Stomach (tissue), 9 donors: ENCODE data around the gene MARCHF10. TPM values are rescaled to one million over a fixed set of nuclear protein-coding genes. Genes with fewer than 3 reads are reported as not detected.

Experiments
- DNase-seq, 2 donors: peaks; one replicate each; pipeline versions ENCODE4 v3.0.0 to v3.0.0-alpha.2; 2013 to 2019
- H3K27ac ChIP-seq, 5 donors: fragments of 200-600 bp in 4 of 5; sonication (generic) in 4 of 5; one replicate each; pipeline ENCODE4 v1.5.1; 2013 to 2019; ENCODE audit warnings: mild to moderate bottlenecking in 1 of 5, moderate library complexity in 1 of 5
- H3K27me3 ChIP-seq, 3 donors: fragments of 200-600 bp; sonication (generic); one replicate each; pipeline ENCODE4 v1.5.1; 2017 to 2019; ENCODE audit warnings: mixed run types in 1 of 3
- H3K36me3 ChIP-seq, 4 donors: fragments of 200-600 bp; sonication (generic); 1 replicate in 3 of 4; 2 replicates in 1 of 4; pipeline ENCODE4 v1.5.1; 2016 to 2019
- H3K4me1 ChIP-seq, 4 donors: fragments of 200-600 bp; sonication (generic); one replicate each; pipeline ENCODE4 v1.5.1; 2016 to 2019
- H3K4me3 ChIP-seq, 4 donors: fragments of 200-600 bp; sonication (generic) in 3 of 4; one replicate each; pipeline ENCODE4 v1.5.1; 2016 to 2019; ENCODE audit warnings: mild to moderate bottlenecking in 1 of 4
- H3K9me3 ChIP-seq, 4 donors: fragments of 200-600 bp; sonication (generic); one replicate each; pipeline ENCODE4 v1.5.1; 2016 to 2019
- CTCF ChIP-seq, 7 experiments: fragments of 450-650 bp in 4 of 7; fragments of 200-600 bp in 3 of 7; sonication (generic) in 3 of 7; IDR thresholded peaks; one replicate each; pipeline ENCODE4 v1.5.1; 2016 to 2019; ENCODE audit warnings: antibody characterized with exemption in 7 of 7, control low read depth in 2 of 7, mild to moderate bottlenecking in 1 of 7
- EP300 ChIP-seq: sonication (generic); formaldehyde crosslinking; IDR thresholded peaks from one replicate; pipeline ENCODE4 v1.6.1; 2017; ENCODE audit warnings: antibody characterized with exemption
- POLR2A ChIP-seq, 4 donors: fragments of 450-650 bp; IDR thresholded peaks; one replicate each; pipeline ENCODE4 v1.6.1; 2016; ENCODE audit warnings: antibody characterized with exemption in 4 of 4, control low read depth in 2 of 4, mild to moderate bottlenecking in 1 of 4, moderate library complexity in 1 of 4
- POLR2AphosphoS5 ChIP-seq, 3 donors: sonication (generic); formaldehyde crosslinking; IDR thresholded peaks; one replicate each; pipeline ENCODE4 v1.6.1; 2016; ENCODE audit warnings: antibody characterized with exemption in 3 of 3
- WGBS, 5 donors: extraction: QIAGEN DNeasy Blood & Tissue Kit in 3 of 5; methylation state at CpG; one replicate each; pipeline versions ENCODE4 v1.1.5 to v1.1.7; 2013 to 2018; 5-methylcytosine and 5-hydroxymethylcytosine counted together
- intact Hi-C: fragments of 100-400 bp; cut with DNase I; formaldehyde crosslinking; loops from one replicate; pipeline ENCODE4 v1.15.1; 2023; ENCODE audit warnings: low total_unique reads
- polyA plus RNA-seq, 3 donors: library from polyadenylated mRNA; stranded (reverse); fragments of 200-250 nt; gene quantifications; one replicate each; pipeline ENCODE4 v1.2.3, GENCODE V29; 2013
- total RNA-seq, 5 donors: library from RNA; depleted of rRNA; stranded (reverse); fragments of >200 nt; gene quantifications; one replicate each; pipeline versions ENCODE4 v1.1.0 to v1.2.3, GENCODE V29; 2014 to 2016
- donor health status: healthy with polysubstance abuse.
- donor health status: Bipolar disorder and iron deficiency.
- donor health status: healthy.

The MARCHF10 gene
- total and polyA plus RNA-seq, 8 donors = 0.31 to 0.89 TPM; not detected in 6

- no peak for DNase-seq
- no peaks in the 10 kb centered on the region for H3K9me3 ChIP-seq
- intact Hi-C loops = no loop called here
- TF ChIP-seq CTCF (IDR thresholded peaks at IDR 0.05) (no peak), EP300 (no peak), POLR2AphosphoS5 (IDR thresholded peaks at IDR 0.05) (no peak), POLR2A (IDR thresholded peaks at IDR 0.05) (no peak)
- peaks cover 0 to 13% (median 0%) of the 10 kb centered on the region in 3 donors for H3K27me3 ChIP-seq
- no peak overlapping the region for H3K27ac ChIP-seq
- H3K36me3 ChIP-seq = no peaks in the 10 kb centered on the region
- peaks cover 0 to 9% (median 5%) of the 10 kb centered on the region in 4 donors for H3K4me1 ChIP-seq
- H3K4me3 ChIP-seq = no peak overlapping the region
Measured at GRCh38 chr17:62797959-62798358, 10.2 kb downstream of the MARCHF10 start.

GRCh38 chr17:62796291-62796690, 11.8 kb downstream of the MARCHF10 start:
- DNase-seq = no peak
- no peak for TF ChIP-seq POLR2AphosphoS5 (IDR thresholded peaks at IDR 0.05)
- TF ChIP-seq EP300 = no peak
- TF ChIP-seq POLR2A (IDR thresholded peaks at IDR 0.05) = no peak
- TF ChIP-seq CTCF (IDR thresholded peaks at IDR 0.05) = no peak
- Histone ChIP-seq H3K27me3 (no peaks in the 10 kb centered on the region), H3K27ac (no peak overlapping the region), H3K4me1 (peaks cover 0 to 9% (median 5%) of the 10 kb centered on the region in 4 donors), H3K9me3 (no peaks in the 10 kb centered on the region), H3K4me3 (no peak overlapping the region), H3K36me3 (no peaks in the 10 kb centered on the region)
- 87 to 100% (median 89%) methylated on average over 1 of the region's 1 CpG for WGBS, 5 donors
- intact Hi-C loops = no loop called here

- Histone ChIP-seq H3K9me3 (no peaks in the 10 kb centered on the region), H3K27ac (no peak overlapping the region), H3K27me3 (no peaks in the 10 kb centered on the region), H3K4me3 (no peak overlapping the region), H3K36me3 (no peaks in the 10 kb centered on the region), H3K4me1 (no peaks in the 10 kb centered on the region)
- no peak for DNase-seq
- TF ChIP-seq POLR2AphosphoS5 (IDR thresholded peaks at IDR 0.05) (no peak), EP300 (no peak), CTCF (IDR thresholded peaks at IDR 0.05) (no peak), POLR2A (IDR thresholded peaks at IDR 0.05) (no peak)
- 70 to 75% (median 72%) methylated on average over 4 of the region's 4 CpGs for WGBS, 5 donors
- intact Hi-C loops = no loop called here
Measured at GRCh38 chr17:62794666-62794971, 13.5 kb downstream of the MARCHF10 start.

GRCh38 chr17:62793919-62794665, 14.0 kb downstream of the MARCHF10 start:
- Histone ChIP-seq H3K9me3 (no peaks in the 10 kb centered on the region), H3K36me3 (no peaks in the 10 kb centered on the region), H3K4me3 (no peak overlapping the region), H3K27me3 (no peaks in the 10 kb centered on the region), H3K27ac (no peak overlapping the region), H3K4me1 (no peaks in the 10 kb centered on the region)
- intact Hi-C loops = no loop called here
- WGBS, 5 donors = 63 to 88% (median 82%) methylated on average over 3 of the region's 3 CpGs
- TF ChIP-seq POLR2A (IDR thresholded peaks at IDR 0.05) (no peak), EP300 (no peak), POLR2AphosphoS5 (IDR thresholded peaks at IDR 0.05) (no peak), CTCF (IDR thresholded peaks at IDR 0.05) (no peak)
- no peak for DNase-seq
